GM23338 (cell line): ENCODE data around the gene ECE2.

Experiments used
- EZH2 ChIP-seq: fragments of 200-600 bp; sonication (generic); IDR thresholded peaks from one replicate; pipeline ENCODE4 v1.8.0; 2017; ENCODE audit warnings: antibody characterized with exemption, mild to moderate bottlenecking, low read depth; ENCODE audit not compliant: unreplicated experiment
- POLR2AphosphoS5 ChIP-seq: IDR thresholded peaks from 2 replicates; pipeline ENCODE4 v1.6.1; 2016; ENCODE audit warnings: antibody characterized with exemption, low read depth
- TF ChIP-seq, protein P1 (sequence below), 2 experiments: fragments of 200-600 bp in 1 of 2; sonication (generic) in 1 of 2; conservative IDR thresholded peaks; 2 replicates each; pipeline versions ENCODE4 v1.5.1 to v1.6.1; 2016 to 2017; ENCODE audit warnings: antibody characterized with exemption in 2 of 2, low read depth in 2 of 2, mild to moderate bottlenecking in 2 of 2, moderate library complexity in 1 of 2

DNA sequence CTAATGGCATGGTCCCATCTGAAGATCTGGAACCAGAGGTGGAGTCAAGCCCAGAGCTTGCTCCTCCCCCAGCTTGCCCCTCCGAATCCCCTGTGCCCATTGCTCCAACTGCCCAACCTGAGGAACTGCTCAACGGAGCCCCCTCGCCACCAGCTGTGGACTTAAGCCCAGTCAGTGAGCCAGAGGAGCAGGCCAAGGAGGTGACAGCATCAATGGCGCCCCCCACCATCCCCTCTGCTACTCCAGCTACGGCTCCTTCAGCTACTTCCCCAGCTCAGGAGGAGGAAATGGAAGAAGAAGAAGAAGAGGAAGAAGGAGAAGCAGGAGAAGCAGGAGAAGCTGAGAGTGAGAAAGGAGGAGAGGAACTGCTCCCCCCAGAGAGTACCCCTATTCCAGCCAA is 45.8 kb downstream of the ECE2 start:
- TF ChIP-seq POLR2AphosphoS5: no peak
- TF ChIP-seq, protein P1, sequence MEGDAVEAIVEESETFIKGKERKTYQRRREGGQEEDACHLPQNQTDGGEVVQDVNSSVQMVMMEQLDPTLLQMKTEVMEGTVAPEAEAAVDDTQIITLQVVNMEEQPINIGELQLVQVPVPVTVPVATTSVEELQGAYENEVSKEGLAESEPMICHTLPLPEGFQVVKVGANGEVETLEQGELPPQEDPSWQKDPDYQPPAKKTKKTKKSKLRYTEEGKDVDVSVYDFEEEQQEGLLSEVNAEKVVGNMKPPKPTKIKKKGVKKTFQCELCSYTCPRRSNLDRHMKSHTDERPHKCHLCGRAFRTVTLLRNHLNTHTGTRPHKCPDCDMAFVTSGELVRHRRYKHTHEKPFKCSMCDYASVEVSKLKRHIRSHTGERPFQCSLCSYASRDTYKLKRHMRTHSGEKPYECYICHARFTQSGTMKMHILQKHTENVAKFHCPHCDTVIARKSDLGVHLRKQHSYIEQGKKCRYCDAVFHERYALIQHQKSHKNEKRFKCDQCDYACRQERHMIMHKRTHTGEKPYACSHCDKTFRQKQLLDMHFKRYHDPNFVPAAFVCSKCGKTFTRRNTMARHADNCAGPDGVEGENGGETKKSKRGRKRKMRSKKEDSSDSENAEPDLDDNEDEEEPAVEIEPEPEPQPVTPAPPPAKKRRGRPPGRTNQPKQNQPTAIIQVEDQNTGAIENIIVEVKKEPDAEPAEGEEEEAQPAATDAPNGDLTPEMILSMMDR (conservative IDR thresholded peaks at IDR 0.05; ENCODE audit: low read depth in 2 of 2): no peak
- no peak for TF ChIP-seq EZH2
